GM12892 (cell line): Measurements from ENCODE around the gene TOM1.

Experiments used
- POLR2A ChIP-seq: IDR thresholded peaks from 2 replicates; pipeline ENCODE4 v1.6.1; 2011; ENCODE audit warnings: low read depth, low read length, control low read depth
- POLR2AphosphoS5 ChIP-seq: IDR thresholded peaks from 2 replicates; pipeline ENCODE4 v1.6.1; 2011; ENCODE audit warnings: low read depth, low read length, control low read depth
- TAF1 ChIP-seq: IDR thresholded peaks from 2 replicates; pipeline ENCODE4 v1.6.1; 2011; ENCODE audit warnings: low read depth, mild to moderate bottlenecking, control low read depth, low read length, borderline replicate concordance

- TF ChIP-seq POLR2A (no peak), POLR2AphosphoS5 (no peak), TAF1 (no peak)
Measured at GRCh38 chr22:35348703-35349102, 49.0 kb downstream of the TOM1 start.
